A549 (cell line): ENCODE data around the gene RGS17. TPM values are rescaled to one million over a fixed set of nuclear protein-coding genes. Genes with fewer than 3 reads are reported as not detected.
A peak's percentile ranks its signal among the peaks of the same experiment; 100 is the strongest.

ENCODE experiments used
- ATAC-seq, 2 experiments: fragments of 200-7000 bp in 1 of 2; fragments of >200 bp in 1 of 2; cut with Nextera tagmentation in 1 of 2; cut with Tn5 transposase in 1 of 2; 3 replicates each; pipeline versions ENCODE4 v1.8.0 to v1.9.1; 2018 to 2020; ENCODE audit warnings: mild to moderate bottlenecking in 1 of 2, moderate library complexity in 1 of 2
- CTCF ChIA-PET: fragments of 300-600 bp; sonication (Branson Sonifier 250); formaldehyde crosslinking; extraction: SDS; loops from one replicate; lab custom pipeline; 2021; ENCODE audit warnings: antibody characterized with exemption, inconsistent platforms; lab: Yijun Ruan, JAX
- POLR2A ChIA-PET: fragments of 350-600 bp; formaldehyde crosslinking; extraction: SDS; loops from one replicate; lab custom pipeline; 2021; ENCODE audit warnings: antibody characterized with exemption, inconsistent platforms; lab: Yijun Ruan, JAX
- DNase-seq, 2 experiments: peaks; one replicate each; pipeline versions ENCODE4 v3.0.0 to v3.0.0-alpha.2; 2011 to 2016; ENCODE audit warnings: low read depth in 1 of 2, low spot score in 1 of 2
- FAIRE-seq: peaks from 2 replicates; lab custom pipeline; 2011; peaks lifted over from hg19 to GRCh38; lab: Jason Lieb, UNC
- H3K27ac ChIP-seq, 2 experiments: fragments of >200 bp; sonication (Bioruptor Twin); formaldehyde crosslinking; 3 replicates each; pipeline ENCODE4 v1.5.1; 2016 to 2017
- H3K4me1 ChIP-seq: fragments of >200 bp; sonication (Bioruptor Twin); formaldehyde crosslinking; 3 replicates; pipeline ENCODE4 v1.6.1; 2016
- H3K4me2 ChIP-seq: fragments of >200 bp; sonication (Bioruptor Twin); formaldehyde crosslinking; 3 replicates; pipeline ENCODE4 v1.6.1; 2016
- H3K4me3 ChIP-seq: fragments of >200 bp; sonication (Bioruptor Twin); formaldehyde crosslinking; 3 replicates; pipeline ENCODE4 v1.5.1; 2016
- H3K9me3 ChIP-seq: fragments of >200 bp; sonication (Bioruptor Twin); formaldehyde crosslinking; 3 replicates; pipeline ENCODE4 v1.6.1; 2016
- BHLHE40 ChIP-seq: IDR thresholded peaks from 2 replicates; pipeline ENCODE4 v1.6.1; 2012; ENCODE audit warnings: low read depth, low read length, inconsistent platforms
- EHF ChIP-seq: fragments of 250-450 bp; sonication (Bioruptor Pico); IDR thresholded peaks from 2 replicates; pipeline ENCODE4 v1.5.0; 2020; ENCODE audit warnings: mild to moderate bottlenecking
- ELK1 ChIP-seq: fragments of 150-350 bp; IDR thresholded peaks from 2 replicates; pipeline ENCODE4 v1.6.1; 2014; ENCODE audit warnings: low read depth, mild to moderate bottlenecking, low read length
- EP300 ChIP-seq, 2 experiments: fragments of >200 bp; sonication (Bioruptor Twin); formaldehyde crosslinking; IDR thresholded peaks; 2 replicates in 1 of 2; 3 replicates in 1 of 2; pipeline ENCODE4 v1.6.1; 2016 to 2017
- ESRRA ChIP-seq: fragments of 150-350 bp; IDR thresholded peaks from 2 replicates; pipeline ENCODE4 v1.6.1; 2014; ENCODE audit warnings: mild to moderate bottlenecking, low read length, borderline replicate concordance
- FOSB ChIP-seq: fragments of 250-450 bp; sonication (Bioruptor Pico); IDR thresholded peaks from 2 replicates; pipeline ENCODE4 v1.5.0; 2020; ENCODE audit warnings: mild to moderate bottlenecking, moderate library complexity
- FOXS1 ChIP-seq: fragments of 250-450 bp; sonication (Bioruptor Pico); IDR thresholded peaks from 2 replicates; pipeline ENCODE4 v1.5.0; 2020; ENCODE audit warnings: mild to moderate bottlenecking, moderate library complexity
- GATA3 ChIP-seq: IDR thresholded peaks from 2 replicates; pipeline ENCODE4 v1.6.1; 2012; ENCODE audit warnings: borderline replicate concordance
- HDAC2 ChIP-seq: fragments of 200-600 bp; sonication (generic); IDR thresholded peaks from 2 replicates; pipeline ENCODE4 v1.6.1; 2016
- HES2 ChIP-seq: fragments of >200 bp; sonication (Bioruptor Twin); formaldehyde crosslinking; IDR thresholded peaks from 2 replicates; pipeline ENCODE4 v1.6.1; 2016
- HEYL ChIP-seq: fragments of 250-450 bp; sonication (Bioruptor Pico); IDR thresholded peaks from 2 replicates; pipeline ENCODE4 v1.8.0; 2021; ENCODE audit warnings: mild to moderate bottlenecking, moderate library complexity
- MAFK ChIP-seq: fragments of 450-650 bp; IDR thresholded peaks from 2 replicates; pipeline ENCODE4 v1.6.1; 2014; ENCODE audit not compliant: partially characterized antibody
- MAX ChIP-seq: IDR thresholded peaks from 2 replicates; pipeline ENCODE4 v1.6.1; 2012
- MYC ChIP-seq: IDR thresholded peaks from 2 replicates; pipeline ENCODE4 v1.6.1; 2012; ENCODE audit warnings: mild to moderate bottlenecking, inconsistent platforms, low read length, improper control_type of control experiment, borderline replicate concordance
- NFE2L2 ChIP-seq: fragments of 150-350 bp; conservative IDR thresholded peaks from 2 replicates; pipeline ENCODE4 v1.6.1; 2014; ENCODE audit warnings: low read length
- NPAS2 ChIP-seq: fragments of 250-450 bp; sonication (Bioruptor Pico); IDR thresholded peaks from 2 replicates; pipeline ENCODE4 v1.8.0; 2022; ENCODE audit warnings: mild to moderate bottlenecking, moderate library complexity, borderline replicate concordance
- POLR2A ChIP-seq: IDR thresholded peaks from 2 replicates; pipeline ENCODE4 v1.6.1; 2012; ENCODE audit warnings: mild to moderate bottlenecking, low read length
- POLR2AphosphoS2 ChIP-seq: conservative IDR thresholded peaks from 2 replicates; pipeline ENCODE4 v1.6.1; 2012; ENCODE audit warnings: low read length, improper control_type of control experiment, inconsistent platforms
- RARB ChIP-seq: fragments of 250-450 bp; sonication (Bioruptor Pico); IDR thresholded peaks from 2 replicates; pipeline ENCODE4 v1.8.0; 2021; ENCODE audit warnings: mild to moderate bottlenecking, moderate library complexity
- RCOR1 ChIP-seq: fragments of 150-350 bp; IDR thresholded peaks from 2 replicates; pipeline ENCODE4 v1.6.1; 2014; ENCODE audit warnings: antibody characterized with exemption, low read length, low read depth
- RFX5 ChIP-seq: fragments of 450-650 bp; IDR thresholded peaks from 2 replicates; pipeline ENCODE4 v1.7.1; 2014; ENCODE audit warnings: antibody characterized with exemption, mild to moderate bottlenecking, moderate library complexity
- SREBF2 ChIP-seq: fragments of 450-650 bp; IDR thresholded peaks from 2 replicates; pipeline ENCODE4 v1.6.1; 2014; ENCODE audit warnings: mild to moderate bottlenecking, moderate library complexity
- TFCP2L1 ChIP-seq: fragments of 250-450 bp; sonication (Bioruptor Pico); IDR thresholded peaks from 2 replicates; pipeline ENCODE4 v1.5.0; 2021; ENCODE audit warnings: mild to moderate bottlenecking
- TP53 ChIP-seq: fragments of 250-450 bp; sonication (Bioruptor Pico); IDR thresholded peaks from 2 replicates; pipeline ENCODE4 v1.5.0; 2021; ENCODE audit warnings: mild to moderate bottlenecking, moderate library complexity
- USF2 ChIP-seq: fragments of 450-650 bp; IDR thresholded peaks from 2 replicates; pipeline ENCODE4 v1.6.1; 2014; ENCODE audit warnings: antibody characterized with exemption
- ZC3H11A ChIP-seq: fragments of 450-650 bp; IDR thresholded peaks from 2 replicates; pipeline ENCODE4 v1.6.1; 2014; ENCODE audit warnings: antibody characterized with exemption, mild to moderate bottlenecking
- ZFP36 ChIP-seq: fragments of 450-650 bp; IDR thresholded peaks from 2 replicates; pipeline ENCODE4 v1.6.1; 2014; ENCODE audit warnings: borderline replicate concordance; ENCODE audit not compliant: partially characterized antibody
- ZNF302 ChIP-seq: fragments of 250-450 bp; sonication (Bioruptor Pico); IDR thresholded peaks from 2 replicates; pipeline ENCODE4 v1.9.0; 2021; ENCODE audit warnings: inconsistent platforms, mild to moderate bottlenecking, moderate library complexity
- ZSCAN20 ChIP-seq: fragments of 250-450 bp; sonication (Bioruptor Pico); IDR thresholded peaks from 2 replicates; pipeline ENCODE4 v1.8.0; 2022; ENCODE audit warnings: mild to moderate bottlenecking, moderate library complexity
- WGBS: methylation state at CpG from one replicate; pipeline ENCODE4 v1.1.6; 2017; ENCODE audit errors: missing lambda C conversion rate; 5-methylcytosine and 5-hydroxymethylcytosine counted together
- polyA plus RNA-seq, 4 experiments: library from polyadenylated mRNA; depleted of rRNA in 3 of 4; stranded (reverse); fragments of >200 nt; fragmentation: RNase III in 1 of 4; extraction: RNeasy Plus Mini Kit Qiagen cat#74134 plus additional on column Dnase treatment in 1 of 4; gene quantifications; 2 replicates in 3 of 4; 3 replicates in 1 of 4; pipeline ENCODE4 v1.2.3, GENCODE V29; 2011 to 2017
- TF ChIP-seq, protein P1 (sequence below): IDR thresholded peaks from 2 replicates; pipeline ENCODE4 v1.6.1; 2012
- TF ChIP-seq, protein P2 (sequence below): fragments of 250-450 bp; sonication (Bioruptor Pico); IDR thresholded peaks from 2 replicates; pipeline ENCODE4 v1.5.0; 2021; ENCODE audit warnings: mild to moderate bottlenecking, moderate library complexity, borderline replicate concordance

Gene RGS17
- polyA plus RNA-seq, 2 of the 4 experiments (the other 2 are of a cell fraction), result 3.2 to 9.8 TPM

GRCh38 chr6:153085239-153085638, 45.8 kb downstream of the RGS17 start:
- Histone ChIP-seq H3K27ac (no peak overlapping the region), H3K4me2 (no peak overlapping the region), H3K4me1 (peaks cover 27% of the 10 kb centered on the region), H3K9me3 (peaks cover 3% of the 10 kb centered on the region; the same call in 1 of the 3 replicates), H3K4me3 (no peak overlapping the region)
- ATAC-seq (no peak), FAIRE-seq (no peak), DNase-seq (no peak)
- POLR2A ChIA-PET, result no interaction called here
- CTCF ChIA-PET, result no interaction called here
- 92% methylated on average over 5 of the region's 5 CpGs for WGBS
- no peak for TF ChIP-seq SREBF2
- TF ChIP-seq TP53 (CRISPR knock-in tag), result no peak
- TF ChIP-seq MYC, result no peak
- TF ChIP-seq ZNF302 (CRISPR knock-in tag), result no peak
- TF ChIP-seq HEYL, result no peak
- no peak for TF ChIP-seq ESRRA
- TF ChIP-seq ZC3H11A, result no peak
- TF ChIP-seq TFCP2L1, result no peak
- no peak for TF ChIP-seq POLR2A
- TF ChIP-seq GATA3, result no peak
- TF ChIP-seq HES2, result no peak
- no peak for TF ChIP-seq POLR2AphosphoS2

- Histone ChIP-seq H3K4me3 (no peak overlapping the region), H3K9me3 (peaks cover 3% of the 10 kb centered on the region; the same call in 1 of the 3 replicates), H3K4me2 (peak overlapping the region; percentile 16; the same call in 1 of the 3 replicates), H3K4me1 (peaks cover 18% of the 10 kb centered on the region), H3K27ac (no peak overlapping the region)
- CTCF ChIA-PET, result interaction anchor here (0.6 kb wide), 1 partner anchor 8 kb away, joined by 3 read pairs; no protein-coding TSS in a partner anchor
- 85% methylated on average over 3 of the region's 3 CpGs for WGBS
- DNase-seq (no peak), ATAC-seq (no peak; a peak in 1 of 6 replicates), FAIRE-seq (no peak)
- POLR2A ChIA-PET, result no interaction called here
- TF ChIP-seq NPAS2 (CRISPR knock-in tag), result no peak
- no peak for TF ChIP-seq POLR2AphosphoS2
- no peak for TF ChIP-seq NFE2L2
- TF ChIP-seq HDAC2, result no peak
Measured at GRCh38 chr6:153084393-153084792, 46.7 kb downstream of the RGS17 start.

DNA sequence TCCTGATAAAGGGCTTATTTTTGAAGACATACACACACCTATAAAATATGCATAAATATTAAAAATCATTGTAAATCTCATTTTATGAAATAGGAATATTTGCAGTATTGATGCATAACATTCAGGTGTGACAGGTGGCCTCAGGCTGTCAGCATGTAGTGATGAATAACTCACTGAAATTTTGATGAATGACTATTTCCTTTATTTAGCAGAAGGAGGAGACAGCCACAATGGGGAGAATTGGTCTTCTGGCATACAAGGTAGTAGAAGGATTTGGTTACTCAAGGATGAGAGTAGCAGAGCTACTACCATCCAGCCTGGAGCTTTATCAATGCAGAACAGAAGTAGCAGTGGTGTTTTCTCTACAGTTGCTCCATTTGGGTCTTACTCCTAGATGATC, 47.2 kb downstream of the RGS17 start:
- H3K4me3 ChIP-seq, result no peak overlapping the region
- ATAC-seq (no peak), DNase-seq (no peak)
- TF ChIP-seq ZFP36, result no peak
- no peak for TF ChIP-seq MAX
- TF ChIP-seq MAFK, result no peak
- TF ChIP-seq ZNF302 (CRISPR knock-in tag), result no peak
- no peak for TF ChIP-seq EP300 (IDR thresholded peaks at IDR 0.05)
- TF ChIP-seq, protein P1, sequence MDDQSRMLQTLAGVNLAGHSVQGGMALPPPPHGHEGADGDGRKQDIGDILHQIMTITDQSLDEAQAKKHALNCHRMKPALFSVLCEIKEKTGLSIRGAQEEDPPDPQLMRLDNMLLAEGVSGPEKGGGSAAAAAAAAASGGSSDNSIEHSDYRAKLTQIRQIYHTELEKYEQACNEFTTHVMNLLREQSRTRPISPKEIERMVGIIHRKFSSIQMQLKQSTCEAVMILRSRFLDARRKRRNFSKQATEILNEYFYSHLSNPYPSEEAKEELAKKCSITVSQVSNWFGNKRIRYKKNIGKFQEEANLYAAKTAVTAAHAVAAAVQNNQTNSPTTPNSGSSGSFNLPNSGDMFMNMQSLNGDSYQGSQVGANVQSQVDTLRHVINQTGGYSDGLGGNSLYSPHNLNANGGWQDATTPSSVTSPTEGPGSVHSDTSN, result no peak
- no peak for TF ChIP-seq EHF (CRISPR knock-in tag)
- no peak for TF ChIP-seq BHLHE40
- TF ChIP-seq RCOR1, result no peak
- no peak for TF ChIP-seq FOXS1
- no peak for TF ChIP-seq POLR2AphosphoS2
- no peak for TF ChIP-seq RARB (CRISPR knock-in tag)
- no peak for TF ChIP-seq FOSB
- no peak for TF ChIP-seq USF2
- TF ChIP-seq SREBF2, result no peak
- no peak for TF ChIP-seq ELK1
- TF ChIP-seq ESRRA, result no peak
- no peak for TF ChIP-seq RFX5
- TF ChIP-seq ZSCAN20 (CRISPR knock-in tag), result no peak
- TF ChIP-seq, protein P2, sequence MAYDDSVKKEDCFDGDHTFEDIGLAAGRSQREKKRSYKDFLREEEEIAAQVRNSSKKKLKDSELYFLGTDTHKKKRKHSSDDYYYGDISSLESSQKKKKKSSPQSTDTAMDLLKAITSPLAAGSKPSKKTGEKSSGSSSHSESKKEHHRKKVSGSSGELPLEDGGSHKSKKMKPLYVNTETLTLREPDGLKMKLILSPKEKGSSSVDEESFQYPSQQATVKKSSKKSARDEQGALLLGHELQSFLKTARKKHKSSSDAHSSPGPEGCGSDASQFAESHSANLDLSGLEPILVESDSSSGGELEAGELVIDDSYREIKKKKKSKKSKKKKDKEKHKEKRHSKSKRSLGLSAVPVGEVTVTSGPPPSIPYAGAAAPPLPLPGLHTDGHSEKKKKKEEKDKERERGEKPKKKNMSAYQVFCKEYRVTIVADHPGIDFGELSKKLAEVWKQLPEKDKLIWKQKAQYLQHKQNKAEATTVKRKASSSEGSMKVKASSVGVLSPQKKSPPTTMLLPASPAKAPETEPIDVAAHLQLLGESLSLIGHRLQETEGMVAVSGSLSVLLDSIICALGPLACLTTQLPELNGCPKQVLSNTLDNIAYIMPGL, result no peak
- TF ChIP-seq, all 56 proteins: peak for 0
- Histone ChIP-seq H3K4me2 (no peak overlapping the region), H3K9me3 (peaks cover 3% of the 10 kb centered on the region; the same call in 1 of the 3 replicates), H3K4me1 (peaks cover 13% of the 10 kb centered on the region), H3K27ac (no peak overlapping the region)
- POLR2A ChIA-PET, result no interaction called here
- FAIRE-seq, result no peak
- CTCF ChIA-PET, result interaction anchor here (0.6 kb wide), 1 partner anchor 9 kb away, joined by 3 read pairs; no protein-coding TSS in a partner anchor
